LNCaP clone FGC (cell line): Measurements from ENCODE around the gene TAF1C.

ENCODE experiments used
- DNase-seq: peaks from one replicate; pipeline ENCODE4 v3.0.0-alpha.2; 2011; ENCODE audit warnings: low read depth
- H3K4me3 ChIP-seq: 2 replicates; pipeline ENCODE4 v1.5.1; 2011; ENCODE audit warnings: mild to moderate bottlenecking, low read depth, low read length, control low read depth
- CTCF ChIP-seq: IDR thresholded peaks from 2 replicates; pipeline ENCODE4 v1.5.1; 2012; ENCODE audit warnings: mild to moderate bottlenecking; ENCODE audit not compliant: control insufficient read depth, insufficient read depth; ENCODE audit errors: extremely low read depth

TAF1C gene

GRCh38 chr16:84179612-84180320 is 7.1 kb downstream of the TAF1C start:
- no peak for TF ChIP-seq CTCF
- no peak for DNase-seq
- H3K4me3 ChIP-seq, result no peak overlapping the region

GRCh38 chr16:84178892-84179611 is 7.8 kb downstream of the TAF1C start:
- no peak for DNase-seq
- no peak for TF ChIP-seq CTCF
- no peak overlapping the region for H3K4me3 ChIP-seq

GRCh38 chr16:84178146-84178765 is 8.6 kb downstream of the TAF1C start:
- no peak for DNase-seq
- no peak for TF ChIP-seq CTCF
- H3K4me3 ChIP-seq, result no peak overlapping the region

GRCh38 chr16:84177741-84178073 is 9.2 kb downstream of the TAF1C start:
- TF ChIP-seq CTCF, result no peak
- H3K4me3 ChIP-seq, result no peak overlapping the region
- DNase-seq, result no peak

- no peak overlapping the region for H3K4me3 ChIP-seq
- no peak for TF ChIP-seq CTCF
- DNase-seq, result no peak
Measured at GRCh38 chr16:84176192-84177053, 10.4 kb downstream of the TAF1C start.

- no peak overlapping the region for H3K4me3 ChIP-seq
- DNase-seq, result no peak
- peak; percentile 72 for TF ChIP-seq CTCF
Measured at GRCh38 chr16:84175350-84176081, 11.3 kb downstream of the TAF1C start.
